GM10266 (cell line): ENCODE data around the gene ITCH.
"Not testable (repeated sequence)": the region's sequence is repeated elsewhere in the genome, so short reads cannot be mapped to it uniquely, and the experiment has no call there.

Source experiments
- DNase-seq: peaks from one replicate; pipeline ENCODE4 v3.0.0; 2012; ENCODE audit errors: extremely low spot score
- CTCF ChIP-seq: IDR thresholded peaks from 2 replicates; pipeline ENCODE4 v1.5.1; 2012; ENCODE audit warnings: mild to moderate bottlenecking, low read depth; ENCODE audit not compliant: control insufficient read depth, insufficient read depth; ENCODE audit errors: missing control alignments

The ITCH gene

GRCh38 chr20:34479627-34480026, 116.6 kb downstream of the ITCH start:
- no peak for DNase-seq
- no peak for TF ChIP-seq CTCF

- not testable (repeated sequence) for DNase-seq
Measured at GRCh38 chr20:34482154-34482553, 119.1 kb downstream of the ITCH start.

GRCh38 chr20:34483585-34484220, 120.6 kb downstream of the ITCH start:
- not testable (repeated sequence) for DNase-seq

- DNase-seq, result no peak
- TF ChIP-seq CTCF, result no peak
Measured at GRCh38 chr20:34485068-34485634, 122.1 kb downstream of the ITCH start.

- no peak for TF ChIP-seq CTCF
- DNase-seq, result no peak
Measured at GRCh38 chr20:34491226-34491931, 128.3 kb downstream of the ITCH start.

GRCh38 chr20:34491932-34492509, 128.9 kb downstream of the ITCH start:
- DNase-seq, result no peak
- TF ChIP-seq CTCF, result no peak

GRCh38 chr20:34493646-34494045, 130.6 kb downstream of the ITCH start:
- TF ChIP-seq CTCF, result no peak
- no peak for DNase-seq

- no peak for DNase-seq
- TF ChIP-seq CTCF, result no peak
Measured at GRCh38 chr20:34495307-34495706, 132.2 kb downstream of the ITCH start.
